Measurements from ENCODE around the gene ACP3. TPM values are rescaled to one million over a fixed set of nuclear protein-coding genes. Genes with fewer than 3 reads are reported as not detected.
A peak's percentile ranks its signal among the peaks of the same experiment; 100 is the strongest.

Gene ACP3
- polyA plus RNA-seq, 1 donor = 0.65 TPM

- no peak for DNase-seq (ENCODE audit: low read depth)
Measured at GRCh38 chr3:132315851-132316250, 1.4 kb upstream of the ACP3 start.

- no peak for DNase-seq (ENCODE audit: low read depth)
Measured at GRCh38 chr3:132318451-132318850, 1.2 kb downstream of the ACP3 start.

- no peak for DNase-seq (ENCODE audit: low read depth)
Measured at GRCh38 chr3:132321304-132321703, 4.1 kb downstream of the ACP3 start.

- DNase-seq (ENCODE audit: low read depth) = no peak
Measured at GRCh38 chr3:132325103-132325606, 7.9 kb downstream of the ACP3 start.

- DNase-seq (ENCODE audit: low read depth) = no peak
Measured at GRCh38 chr3:132325634-132326033, 8.4 kb downstream of the ACP3 start.

GRCh38 chr3:132326251-132326650 lies 9.0 kb downstream of the ACP3 start:
- DNase-seq (ENCODE audit: low read depth) = no peak

- no peak for DNase-seq (ENCODE audit: low read depth)
Measured at GRCh38 chr3:132332082-132332481, 14.9 kb downstream of the ACP3 start.

GRCh38 chr3:132332508-132332907 lies 15.3 kb downstream of the ACP3 start:
- DNase-seq (ENCODE audit: low read depth) = no peak

- DNase-seq (ENCODE audit: low read depth) = no peak
Measured at GRCh38 chr3:132341746-132342145, 24.5 kb downstream of the ACP3 start.

- DNase-seq (ENCODE audit: low read depth) = no peak
Measured at GRCh38 chr3:132342183-132342582, 25.0 kb downstream of the ACP3 start.

- DNase-seq (ENCODE audit: low read depth) = no peak
Measured at GRCh38 chr3:132342610-132343009, 25.4 kb downstream of the ACP3 start.

GRCh38 chr3:132343018-132343612 lies 25.9 kb downstream of the ACP3 start:
- DNase-seq (ENCODE audit: low read depth) = peak; percentile 44

- DNase-seq (ENCODE audit: low read depth) = no peak
Measured at GRCh38 chr3:132344666-132345280, 27.6 kb downstream of the ACP3 start.

- no peak for DNase-seq (ENCODE audit: low read depth)
Measured at GRCh38 chr3:132346841-132347736, 29.9 kb downstream of the ACP3 start.

- DNase-seq (ENCODE audit: low read depth) = no peak
Measured at GRCh38 chr3:132347811-132348210, 30.6 kb downstream of the ACP3 start.

GRCh38 chr3:132348531-132348930 lies 31.3 kb downstream of the ACP3 start:
- DNase-seq (ENCODE audit: low read depth) = no peak

- DNase-seq (ENCODE audit: low read depth) = no peak
Measured at GRCh38 chr3:132350814-132351213, 33.6 kb downstream of the ACP3 start.

GRCh38 chr3:132351222-132351806 lies 34.1 kb downstream of the ACP3 start:
- no peak for DNase-seq (ENCODE audit: low read depth)

- peak; percentile 28 for DNase-seq (ENCODE audit: low read depth)
Measured at GRCh38 chr3:132352556-132353143, 35.4 kb downstream of the ACP3 start.

GRCh38 chr3:132354916-132355702 lies 37.9 kb downstream of the ACP3 start:
- DNase-seq (ENCODE audit: low read depth) = no peak

GRCh38 chr3:132356568-132356967 lies 39.4 kb downstream of the ACP3 start:
- no peak for DNase-seq (ENCODE audit: low read depth)

Measured in forelimb muscle (tissue), 1 donor.